Suprapubic skin (tissue), 4 donors: Measurements from ENCODE around the gene PRDM11. TPM values are rescaled to one million over a fixed set of nuclear protein-coding genes. Genes with fewer than 3 reads are reported as not detected.
A peak's percentile ranks its signal among the peaks of the same experiment; 100 is the strongest.

Source experiments
- DNase-seq, 2 donors: peaks; one replicate each; pipeline ENCODE4 v3.0.0-alpha.2; 2019; ENCODE audit warnings: low spot score in 2 of 2
- H3K27ac ChIP-seq: fragments of 200-600 bp; sonication (generic); one replicate; pipeline ENCODE4 v1.5.1; 2019
- H3K27me3 ChIP-seq: fragments of 200-600 bp; sonication (generic); one replicate; pipeline ENCODE4 v1.5.1; 2019
- H3K36me3 ChIP-seq: fragments of 200-600 bp; sonication (generic); one replicate; pipeline ENCODE4 v1.5.1; 2019
- H3K4me1 ChIP-seq: fragments of 200-600 bp; sonication (generic); one replicate; pipeline ENCODE4 v1.5.1; 2019
- H3K4me3 ChIP-seq: fragments of 200-600 bp; sonication (generic); one replicate; pipeline ENCODE4 v1.5.1; 2019; ENCODE audit warnings: mild to moderate bottlenecking
- H3K9me3 ChIP-seq: fragments of 200-600 bp; sonication (generic); one replicate; pipeline ENCODE4 v1.5.1; 2019
- EP300 ChIP-seq: sonication (generic); formaldehyde crosslinking; IDR thresholded peaks from one replicate; pipeline ENCODE4 v1.6.1; 2017; ENCODE audit warnings: antibody characterized with exemption
- POLR2A ChIP-seq, 2 donors: fragments of 450-650 bp; IDR thresholded peaks; one replicate each; pipeline ENCODE4 v1.6.1; 2017; ENCODE audit warnings: antibody characterized with exemption in 2 of 2, mild to moderate bottlenecking in 2 of 2, moderate library complexity in 2 of 2
- POLR2AphosphoS5 ChIP-seq, 3 donors: sonication (generic); formaldehyde crosslinking; IDR thresholded peaks; one replicate each; pipeline ENCODE4 v1.6.1; 2017; ENCODE audit warnings: antibody characterized with exemption in 3 of 3
- WGBS: methylation state at CpG from one replicate; pipeline ENCODE4 v1.1.5; 2018; 5-methylcytosine and 5-hydroxymethylcytosine counted together
- total RNA-seq, 4 donors: library from RNA; depleted of rRNA; stranded (reverse); fragments of >200 nt; gene quantifications; one replicate each; pipeline ENCODE4 v1.1.0, GENCODE V29; 2016
- TF ChIP-seq, protein P1 (sequence below), 2 donors: fragments of 200-600 bp in 1 of 2; fragments of 450-650 bp in 1 of 2; sonication (generic) in 1 of 2; IDR thresholded peaks; one replicate each; pipeline ENCODE4 v1.5.1; 2016 to 2019; ENCODE audit warnings: antibody characterized with exemption in 2 of 2, mild to moderate bottlenecking in 1 of 2, moderate library complexity in 1 of 2

The PRDM11 gene
- total RNA-seq, 4 donors from 2014 or later, result 9.1 to 11.9 (median 11.0) TPM

GRCh38 chr11:45229401-45230020 is 83.1 kb downstream of the PRDM11 start:
- no peak for TF ChIP-seq EP300
- no peak for TF ChIP-seq POLR2AphosphoS5 (IDR thresholded peaks at IDR 0.05)
- no peak for TF ChIP-seq POLR2A (IDR thresholded peaks at IDR 0.05)
- WGBS, result 88% methylated on average over 5 of the region's 5 CpGs
- Histone ChIP-seq H3K27ac (no peak overlapping the region), H3K4me1 (no peaks in the 10 kb centered on the region), H3K27me3 (no peaks in the 10 kb centered on the region), H3K9me3 (no peaks in the 10 kb centered on the region), H3K36me3 (peaks cover 32% of the 10 kb centered on the region), H3K4me3 (no peak overlapping the region)
- no peak for DNase-seq

- H3K9me3 ChIP-seq, result no peaks in the 10 kb centered on the region
- 76% methylated on average over 5 of the region's 5 CpGs for WGBS
- no peak overlapping the region for H3K4me3 ChIP-seq
- H3K4me1 ChIP-seq, result no peaks in the 10 kb centered on the region
- peaks cover 5% of the 10 kb centered on the region for H3K36me3 ChIP-seq
- peaks cover under 1% of the 10 kb centered on the region for H3K27me3 ChIP-seq
- DNase-seq, result peak in 1 of 2 donors; percentile 47
- no peak overlapping the region for H3K27ac ChIP-seq
- TF ChIP-seq, protein P1, sequence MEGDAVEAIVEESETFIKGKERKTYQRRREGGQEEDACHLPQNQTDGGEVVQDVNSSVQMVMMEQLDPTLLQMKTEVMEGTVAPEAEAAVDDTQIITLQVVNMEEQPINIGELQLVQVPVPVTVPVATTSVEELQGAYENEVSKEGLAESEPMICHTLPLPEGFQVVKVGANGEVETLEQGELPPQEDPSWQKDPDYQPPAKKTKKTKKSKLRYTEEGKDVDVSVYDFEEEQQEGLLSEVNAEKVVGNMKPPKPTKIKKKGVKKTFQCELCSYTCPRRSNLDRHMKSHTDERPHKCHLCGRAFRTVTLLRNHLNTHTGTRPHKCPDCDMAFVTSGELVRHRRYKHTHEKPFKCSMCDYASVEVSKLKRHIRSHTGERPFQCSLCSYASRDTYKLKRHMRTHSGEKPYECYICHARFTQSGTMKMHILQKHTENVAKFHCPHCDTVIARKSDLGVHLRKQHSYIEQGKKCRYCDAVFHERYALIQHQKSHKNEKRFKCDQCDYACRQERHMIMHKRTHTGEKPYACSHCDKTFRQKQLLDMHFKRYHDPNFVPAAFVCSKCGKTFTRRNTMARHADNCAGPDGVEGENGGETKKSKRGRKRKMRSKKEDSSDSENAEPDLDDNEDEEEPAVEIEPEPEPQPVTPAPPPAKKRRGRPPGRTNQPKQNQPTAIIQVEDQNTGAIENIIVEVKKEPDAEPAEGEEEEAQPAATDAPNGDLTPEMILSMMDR (IDR thresholded peaks at IDR 0.05), result no peak
These were observed 86.1 kb downstream of the PRDM11 start for GRCh38 chr11:45232341-45233080.

- DNase-seq, result peak in 1 of 2 donors; percentile 80
- H3K27ac ChIP-seq, result no peak overlapping the region
- no peaks in the 10 kb centered on the region for H3K36me3 ChIP-seq
- H3K27me3 ChIP-seq, result peaks cover 6% of the 10 kb centered on the region
- no peaks in the 10 kb centered on the region for H3K9me3 ChIP-seq
- WGBS, result 76% methylated on average over 10 of the region's 17 CpGs
- TF ChIP-seq EP300, result no peak
- TF ChIP-seq, protein P1 (IDR thresholded peaks at IDR 0.05), result peak; percentile 7 to 91
- no peaks in the 10 kb centered on the region for H3K4me1 ChIP-seq
- no peak overlapping the region for H3K4me3 ChIP-seq
These were observed 86.8 kb downstream of the PRDM11 start for GRCh38 chr11:45233121-45233803.

DNA sequence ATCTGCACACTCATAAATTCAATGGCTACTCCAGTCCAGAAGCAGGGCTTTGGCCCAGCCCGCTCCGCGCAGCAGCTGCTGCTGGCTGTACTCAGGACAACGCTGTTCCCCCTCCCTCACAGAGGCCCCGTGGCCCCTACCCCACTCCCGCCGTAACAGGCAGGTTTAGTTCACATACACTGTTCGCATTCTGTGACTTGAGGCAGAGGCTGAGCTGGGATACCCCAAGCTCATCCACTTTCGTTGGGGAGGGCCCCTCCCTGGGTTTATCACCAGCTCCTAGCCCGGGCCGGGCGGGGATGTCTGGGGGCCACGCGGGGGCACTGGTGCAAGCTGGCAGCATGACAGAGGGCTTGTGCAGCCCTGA is 87.3 kb downstream of the PRDM11 start:
- H3K9me3 ChIP-seq, result no peaks in the 10 kb centered on the region
- H3K36me3 ChIP-seq, result no peaks in the 10 kb centered on the region
- 80% methylated on average over 14 of the region's 14 CpGs for WGBS
- TF ChIP-seq POLR2A (IDR thresholded peaks at IDR 0.05) (no peak), EP300 (no peak), POLR2AphosphoS5 (IDR thresholded peaks at IDR 0.05) (no peak)
- TF ChIP-seq, protein P1 (IDR thresholded peaks at IDR 0.05), result no peak
- no peaks in the 10 kb centered on the region for H3K4me1 ChIP-seq
- H3K4me3 ChIP-seq, result no peak overlapping the region
- H3K27ac ChIP-seq, result no peak overlapping the region
- DNase-seq, result peak in 1 of 2 donors; percentile 70
- H3K27me3 ChIP-seq, result peaks cover 6% of the 10 kb centered on the region

GRCh38 chr11:45234306-45235006 is 88.0 kb downstream of the PRDM11 start:
- Histone ChIP-seq H3K27me3 (peaks cover 6% of the 10 kb centered on the region), H3K4me3 (no peak overlapping the region), H3K36me3 (no peaks in the 10 kb centered on the region), H3K27ac (no peak overlapping the region), H3K4me1 (no peaks in the 10 kb centered on the region), H3K9me3 (no peaks in the 10 kb centered on the region)
- peak in 1 of 2 donors; percentile 67 for DNase-seq
- WGBS, result 94% methylated on average over 15 of the region's 15 CpGs
- TF ChIP-seq POLR2A (IDR thresholded peaks at IDR 0.05) (no peak), EP300 (no peak), POLR2AphosphoS5 (IDR thresholded peaks at IDR 0.05) (no peak)
- TF ChIP-seq, protein P1 (IDR thresholded peaks at IDR 0.05), result no peak
